Measurements from ENCODE around the gene CDC16.

Gene CDC16

DNA sequence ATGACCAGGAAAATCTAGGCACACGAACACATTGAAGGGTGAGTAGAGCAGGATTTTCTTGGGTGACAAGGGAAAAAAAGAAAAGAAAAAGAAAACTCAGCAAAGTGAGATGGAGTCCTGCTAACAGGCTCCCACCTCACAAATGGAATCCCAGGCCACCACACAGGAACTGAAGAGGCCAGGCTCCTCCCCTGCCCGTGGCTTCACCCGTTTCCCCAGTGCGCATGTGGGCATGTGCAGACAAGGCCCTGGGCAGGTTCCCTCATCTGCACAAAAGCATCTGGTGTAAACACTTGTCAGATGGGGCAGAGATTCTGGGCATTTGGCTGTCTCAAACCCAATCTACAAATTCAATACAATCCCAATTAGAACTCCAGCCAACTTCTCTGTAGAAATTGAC lies 31.2 kb upstream of the CDC16 start:
- Histone ChIP-seq H3K9me3 (ENCODE audit: control insufficient read depth, low read length) (no peaks in the 10 kb centered on the region), H3K27me3 (ENCODE audit: control insufficient read depth, insufficient read depth, low read length) (no peaks in the 10 kb centered on the region), H2AFZ (no peak overlapping the region), H3K36me3 (ENCODE audit: control insufficient read depth, insufficient read depth, low read length) (no peaks in the 10 kb centered on the region), H3K27ac (no peak overlapping the region), H3K4me3 (ENCODE audit: low read depth, low read length) (no peak overlapping the region), H3K79me2 (no peaks in the 10 kb centered on the region), H3K9ac (no peak overlapping the region), H3K4me1 (no peaks in the 10 kb centered on the region), H3K4me2 (ENCODE audit: low read length) (no peak overlapping the region)
- TF ChIP-seq, protein P1, sequence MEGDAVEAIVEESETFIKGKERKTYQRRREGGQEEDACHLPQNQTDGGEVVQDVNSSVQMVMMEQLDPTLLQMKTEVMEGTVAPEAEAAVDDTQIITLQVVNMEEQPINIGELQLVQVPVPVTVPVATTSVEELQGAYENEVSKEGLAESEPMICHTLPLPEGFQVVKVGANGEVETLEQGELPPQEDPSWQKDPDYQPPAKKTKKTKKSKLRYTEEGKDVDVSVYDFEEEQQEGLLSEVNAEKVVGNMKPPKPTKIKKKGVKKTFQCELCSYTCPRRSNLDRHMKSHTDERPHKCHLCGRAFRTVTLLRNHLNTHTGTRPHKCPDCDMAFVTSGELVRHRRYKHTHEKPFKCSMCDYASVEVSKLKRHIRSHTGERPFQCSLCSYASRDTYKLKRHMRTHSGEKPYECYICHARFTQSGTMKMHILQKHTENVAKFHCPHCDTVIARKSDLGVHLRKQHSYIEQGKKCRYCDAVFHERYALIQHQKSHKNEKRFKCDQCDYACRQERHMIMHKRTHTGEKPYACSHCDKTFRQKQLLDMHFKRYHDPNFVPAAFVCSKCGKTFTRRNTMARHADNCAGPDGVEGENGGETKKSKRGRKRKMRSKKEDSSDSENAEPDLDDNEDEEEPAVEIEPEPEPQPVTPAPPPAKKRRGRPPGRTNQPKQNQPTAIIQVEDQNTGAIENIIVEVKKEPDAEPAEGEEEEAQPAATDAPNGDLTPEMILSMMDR (IDR thresholded peaks at IDR 0.05), result no peak

DNA sequence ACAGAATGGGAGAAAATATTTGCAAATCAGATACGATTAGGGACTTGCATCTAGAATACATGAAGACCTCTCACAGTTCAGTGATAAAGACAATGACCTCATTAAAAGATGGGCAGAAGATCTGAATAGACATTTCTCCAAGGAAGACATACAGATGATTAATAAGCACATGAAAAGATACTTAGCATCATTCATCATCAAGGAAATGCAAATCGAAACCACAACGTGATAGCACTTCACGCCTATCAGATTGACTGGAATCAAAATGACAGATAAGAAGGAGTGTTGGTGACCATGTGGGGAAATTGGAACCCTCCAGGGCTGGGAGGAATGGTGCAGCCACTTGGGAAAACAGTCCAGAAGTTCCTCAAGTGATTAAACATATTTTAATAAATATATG lies 29.8 kb upstream of the CDC16 start:
- Histone ChIP-seq H2AFZ (no peak overlapping the region), H3K9me3 (ENCODE audit: control insufficient read depth, low read length) (no peaks in the 10 kb centered on the region), H3K4me3 (ENCODE audit: low read depth, low read length) (no peak overlapping the region), H3K79me2 (no peaks in the 10 kb centered on the region), H3K9ac (no peak overlapping the region), H3K4me2 (ENCODE audit: low read length) (no peak overlapping the region), H3K4me1 (no peaks in the 10 kb centered on the region), H3K27ac (no peak overlapping the region), H3K36me3 (ENCODE audit: control insufficient read depth, insufficient read depth, low read length) (no peaks in the 10 kb centered on the region), H3K27me3 (ENCODE audit: control insufficient read depth, insufficient read depth, low read length) (no peaks in the 10 kb centered on the region)
- TF ChIP-seq, protein P1 (IDR thresholded peaks at IDR 0.05), result no peak

DNA sequence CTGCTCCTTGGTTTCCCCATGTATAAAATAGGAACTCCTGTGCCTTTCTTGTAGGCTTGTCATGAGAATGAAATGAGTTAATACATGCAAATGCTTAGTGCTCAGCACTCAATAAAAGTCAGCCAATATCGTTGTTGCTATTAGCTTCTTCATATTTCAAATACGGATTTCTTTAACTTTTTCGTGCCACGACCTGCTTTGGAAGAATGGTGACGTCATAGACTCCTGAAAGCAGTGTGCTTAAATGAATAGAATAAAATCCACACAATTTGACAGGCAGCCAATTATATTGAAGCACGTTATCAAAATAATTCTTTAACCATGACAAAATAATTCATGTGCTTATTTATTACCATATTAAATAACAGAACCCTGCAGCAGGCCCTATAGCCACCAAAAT lies 26.6 kb upstream of the CDC16 start:
- TF ChIP-seq, protein P1 (IDR thresholded peaks at IDR 0.05), result no peak
- Histone ChIP-seq H2AFZ (no peak overlapping the region), H3K4me1 (no peaks in the 10 kb centered on the region), H3K79me2 (no peaks in the 10 kb centered on the region), H3K9me3 (ENCODE audit: control insufficient read depth, low read length) (no peaks in the 10 kb centered on the region), H3K4me2 (ENCODE audit: low read length) (no peak overlapping the region), H3K27ac (no peak overlapping the region), H3K9ac (no peak overlapping the region), H3K4me3 (ENCODE audit: low read depth, low read length) (no peak overlapping the region), H3K27me3 (ENCODE audit: control insufficient read depth, insufficient read depth, low read length) (no peaks in the 10 kb centered on the region), H3K36me3 (ENCODE audit: control insufficient read depth, insufficient read depth, low read length) (no peaks in the 10 kb centered on the region)

DNA sequence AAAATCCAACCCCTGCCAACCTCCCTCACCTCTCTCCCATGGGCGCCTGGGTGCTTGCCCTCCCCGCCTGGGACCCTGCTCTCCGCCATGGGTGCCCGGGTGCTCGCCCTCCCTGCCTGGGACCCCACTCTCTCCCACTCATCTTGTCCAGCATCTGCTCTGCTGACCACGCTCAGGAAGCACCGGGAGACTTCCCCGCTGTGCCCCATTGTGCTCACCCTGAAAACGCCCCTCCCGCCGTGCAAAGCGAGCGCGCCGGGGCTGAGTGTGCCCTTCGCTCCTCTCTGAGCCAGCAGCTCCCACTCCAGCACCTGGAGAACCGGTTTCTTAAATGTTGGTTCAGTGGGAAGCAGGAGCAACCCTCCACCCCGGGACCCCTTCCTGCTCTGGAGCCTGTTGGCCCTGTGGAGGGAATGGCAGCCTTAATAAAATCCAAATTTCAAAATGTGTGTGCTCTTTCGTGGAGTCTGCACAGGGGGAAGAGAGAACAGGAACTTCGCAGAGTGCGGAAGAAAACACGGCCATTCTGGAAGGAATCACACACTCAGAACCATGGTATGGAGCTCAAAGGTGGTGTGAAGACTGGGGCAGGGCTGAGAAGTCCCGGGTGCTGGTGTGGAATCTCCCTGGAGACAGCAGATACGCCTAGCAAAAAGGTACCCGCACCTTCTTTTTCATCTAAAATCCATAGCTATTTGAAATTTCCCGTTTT lies 23.1 kb upstream of the CDC16 start:
- TF ChIP-seq, protein P1 (IDR thresholded peaks at IDR 0.05), result no peak
- H3K27ac ChIP-seq, result no peak overlapping the region

DNA sequence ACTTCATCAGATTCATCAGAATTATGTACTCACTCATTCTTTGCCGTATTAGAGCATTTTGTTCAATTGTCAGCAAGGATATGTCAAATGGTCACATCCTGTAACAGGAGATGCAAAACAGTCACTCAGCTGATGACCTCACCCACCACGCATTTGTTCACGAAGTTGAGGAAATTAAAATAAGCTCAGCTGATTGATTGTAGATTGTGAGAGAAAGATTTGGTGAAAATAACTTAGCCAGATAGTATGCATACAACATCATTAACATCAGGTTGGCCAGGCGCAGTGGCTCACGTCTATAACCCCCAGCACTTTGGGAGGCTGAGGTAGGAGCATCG lies 22.6 kb upstream of the CDC16 start:
- H3K27me3 ChIP-seq (ENCODE audit: control insufficient read depth, insufficient read depth, low read length), result no peaks in the 10 kb centered on the region
- no peak overlapping the region for H3K9ac ChIP-seq
- H3K4me3 ChIP-seq (ENCODE audit: low read depth, low read length), result no peak overlapping the region
- no peak overlapping the region for H3K4me2 ChIP-seq (ENCODE audit: low read length)
- no peaks in the 10 kb centered on the region for H3K79me2 ChIP-seq
- no peak overlapping the region for H3K27ac ChIP-seq
- H3K9me3 ChIP-seq (ENCODE audit: control insufficient read depth, low read length), result no peaks in the 10 kb centered on the region
- no peaks in the 10 kb centered on the region for H3K36me3 ChIP-seq (ENCODE audit: control insufficient read depth, insufficient read depth, low read length)
- TF ChIP-seq, protein P1 (IDR thresholded peaks at IDR 0.05), result no peak
- no peaks in the 10 kb centered on the region for H3K4me1 ChIP-seq
- H2AFZ ChIP-seq, result no peak overlapping the region

More for the DNA sequence above, 23.1 kb upstream of the CDC16 start:
- H3K9me3 ChIP-seq (ENCODE audit: control insufficient read depth, low read length), result no peaks in the 10 kb centered on the region
- H3K27me3 ChIP-seq (ENCODE audit: control insufficient read depth, insufficient read depth, low read length), result no peaks in the 10 kb centered on the region
- H3K4me3 ChIP-seq (ENCODE audit: low read depth, low read length), result no peak overlapping the region
- H3K79me2 ChIP-seq, result no peaks in the 10 kb centered on the region
- no peak overlapping the region for H3K9ac ChIP-seq
- H3K4me1 ChIP-seq, result no peaks in the 10 kb centered on the region
- H3K36me3 ChIP-seq (ENCODE audit: control insufficient read depth, insufficient read depth, low read length), result no peaks in the 10 kb centered on the region
- no peak overlapping the region for H2AFZ ChIP-seq
- no peak overlapping the region for H3K4me2 ChIP-seq (ENCODE audit: low read length)

All from parathyroid adenoma (tissue), 2 donors.